ENCODE measurements around the gene SEC14L1.

The SEC14L1 gene

DNA sequence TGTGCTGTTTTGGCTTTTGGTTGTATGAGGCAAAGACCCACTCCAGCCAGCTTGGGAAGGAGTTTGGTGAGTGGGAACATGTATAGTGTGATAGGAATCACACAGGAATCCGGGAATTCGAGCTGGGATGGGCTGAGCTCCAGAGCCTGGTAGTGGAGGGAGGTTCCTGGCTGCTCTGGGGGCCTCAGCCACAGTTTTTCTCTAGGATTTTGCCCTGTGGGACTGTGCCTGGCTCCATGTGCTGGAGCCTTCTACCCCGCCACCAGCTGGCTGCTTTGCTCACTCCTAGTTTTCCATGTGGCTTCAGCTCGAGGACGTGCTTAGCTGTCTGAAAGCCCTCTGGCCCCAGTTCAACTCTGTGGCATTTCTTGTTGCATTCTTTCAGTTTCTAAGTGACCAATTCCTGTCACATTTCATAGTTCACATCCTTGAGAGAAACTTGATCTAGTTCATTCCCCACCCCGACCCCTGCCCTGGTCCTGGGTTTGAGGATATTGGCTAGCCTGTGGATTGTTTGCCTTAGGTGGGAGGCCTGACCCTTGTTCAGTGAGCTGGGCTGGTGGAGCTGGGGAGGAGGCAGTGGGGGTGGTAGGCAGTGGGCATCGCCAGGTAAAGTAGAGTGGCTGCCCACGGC lies 5.0 kb downstream of the SEC14L1 start:
- Mint-ChIP-seq H3K36me3 (ENCODE audit: low read depth) (peaks cover 63% of the 10 kb centered on the region), H3K27me3 (ENCODE audit: low read depth) (no peaks in the 10 kb centered on the region), H3K9me3 (no peaks in the 10 kb centered on the region), H3K4me3 (peak overlapping the region; percentile 33 to 67 (median 58)), H3K27ac (peak overlapping the region; percentile 78 to 92 (median 82)), H3K4me1 (peaks cover 74% of the 10 kb centered on the region)
- TF ChIP-seq, protein P1, sequence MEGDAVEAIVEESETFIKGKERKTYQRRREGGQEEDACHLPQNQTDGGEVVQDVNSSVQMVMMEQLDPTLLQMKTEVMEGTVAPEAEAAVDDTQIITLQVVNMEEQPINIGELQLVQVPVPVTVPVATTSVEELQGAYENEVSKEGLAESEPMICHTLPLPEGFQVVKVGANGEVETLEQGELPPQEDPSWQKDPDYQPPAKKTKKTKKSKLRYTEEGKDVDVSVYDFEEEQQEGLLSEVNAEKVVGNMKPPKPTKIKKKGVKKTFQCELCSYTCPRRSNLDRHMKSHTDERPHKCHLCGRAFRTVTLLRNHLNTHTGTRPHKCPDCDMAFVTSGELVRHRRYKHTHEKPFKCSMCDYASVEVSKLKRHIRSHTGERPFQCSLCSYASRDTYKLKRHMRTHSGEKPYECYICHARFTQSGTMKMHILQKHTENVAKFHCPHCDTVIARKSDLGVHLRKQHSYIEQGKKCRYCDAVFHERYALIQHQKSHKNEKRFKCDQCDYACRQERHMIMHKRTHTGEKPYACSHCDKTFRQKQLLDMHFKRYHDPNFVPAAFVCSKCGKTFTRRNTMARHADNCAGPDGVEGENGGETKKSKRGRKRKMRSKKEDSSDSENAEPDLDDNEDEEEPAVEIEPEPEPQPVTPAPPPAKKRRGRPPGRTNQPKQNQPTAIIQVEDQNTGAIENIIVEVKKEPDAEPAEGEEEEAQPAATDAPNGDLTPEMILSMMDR (IDR thresholded peaks at IDR 0.05; ENCODE audit: unreplicated experiment in 3 of 3): no peak

DNA sequence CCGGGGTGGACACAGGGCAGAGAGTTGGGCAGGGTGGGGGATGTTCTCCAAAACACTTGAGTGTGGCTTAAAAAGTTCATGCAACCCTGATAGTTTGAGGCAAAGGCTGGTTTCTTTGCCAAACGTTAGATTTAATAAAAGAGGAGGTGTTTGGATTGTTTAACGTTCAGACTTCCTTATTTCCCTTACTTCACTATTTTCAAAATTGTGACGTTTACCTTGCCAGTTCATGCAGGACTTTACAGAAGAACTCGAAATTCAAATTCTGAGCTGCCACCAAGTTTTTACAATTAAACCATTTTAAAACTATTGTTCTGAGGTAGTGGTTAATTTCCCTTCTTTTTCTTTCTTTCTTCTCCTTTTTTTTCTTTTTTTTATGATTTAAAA lies 5.5 kb downstream of the SEC14L1 start:
- TF ChIP-seq, protein P1 (IDR thresholded peaks at IDR 0.05; ENCODE audit: unreplicated experiment in 3 of 3): no peak
- no peaks in the 10 kb centered on the region for H3K9me3 Mint-ChIP-seq
- H3K27ac Mint-ChIP-seq: peak overlapping the region; percentile 43 to 92 (median 82)
- H3K4me1 Mint-ChIP-seq: peaks cover 79% of the 10 kb centered on the region
- peaks cover 67% of the 10 kb centered on the region for H3K36me3 Mint-ChIP-seq (ENCODE audit: low read depth)
- no peaks in the 10 kb centered on the region for H3K27me3 Mint-ChIP-seq (ENCODE audit: low read depth)
- peak overlapping the region; percentile 27 to 67 (median 57) for H3K4me3 Mint-ChIP-seq

DNA sequence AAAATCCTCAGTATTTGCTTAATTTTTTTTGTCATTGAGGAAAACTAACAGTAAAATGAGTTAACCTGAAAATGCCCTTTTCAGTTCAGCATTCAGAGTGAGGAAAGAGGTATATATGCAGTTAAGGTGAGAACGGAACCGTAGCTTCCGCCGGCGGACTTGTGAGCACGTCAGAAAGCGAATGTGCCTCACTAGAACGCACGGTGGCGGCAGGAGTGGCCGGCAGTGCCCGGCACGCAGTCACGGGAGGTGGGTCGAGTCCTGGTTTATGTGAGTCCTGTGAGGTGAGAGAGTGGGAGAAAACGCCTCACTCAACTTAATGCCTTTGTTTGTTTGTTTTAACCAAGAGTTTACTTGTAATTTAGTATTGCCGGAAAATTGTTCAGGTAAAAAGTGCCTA lies 6.1 kb downstream of the SEC14L1 start:
- peak overlapping the region; percentile 15 to 66 (median 42) for H3K4me3 Mint-ChIP-seq
- peaks cover 67% of the 10 kb centered on the region for H3K36me3 Mint-ChIP-seq (ENCODE audit: low read depth)
- TF ChIP-seq, protein P1 (IDR thresholded peaks at IDR 0.05; ENCODE audit: unreplicated experiment in 3 of 3): peak in 2 of 3 experiments; percentile 31 to 34
- no peaks in the 10 kb centered on the region for H3K9me3 Mint-ChIP-seq
- peak overlapping the region; percentile 12 to 92 (median 32) for H3K27ac Mint-ChIP-seq
- H3K4me1 Mint-ChIP-seq: peaks cover 78% of the 10 kb centered on the region
- no peaks in the 10 kb centered on the region for H3K27me3 Mint-ChIP-seq (ENCODE audit: low read depth)

DNA sequence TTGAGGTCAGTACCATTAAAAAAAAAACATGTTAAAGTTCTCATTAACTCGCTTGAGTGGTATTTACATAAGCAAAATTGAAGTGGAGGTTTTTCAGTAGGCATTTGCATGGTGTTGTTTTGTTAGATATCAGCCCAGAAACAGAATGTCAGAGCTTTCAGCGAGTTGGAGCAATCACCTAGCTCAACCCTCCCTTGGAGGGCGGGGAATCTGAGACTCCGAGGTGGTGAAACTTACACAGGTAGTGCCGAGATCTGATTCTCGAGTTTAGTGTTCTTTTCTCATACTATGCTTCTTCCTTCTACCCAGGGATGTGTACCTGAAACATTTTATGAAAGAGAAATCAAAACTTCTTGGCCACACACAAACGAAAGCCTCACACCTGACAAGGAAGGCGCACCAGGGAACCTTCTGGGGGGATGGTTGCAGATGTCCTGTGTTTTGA lies 6.6 kb downstream of the SEC14L1 start:
- TF ChIP-seq, protein P1 (IDR thresholded peaks at IDR 0.05; ENCODE audit: unreplicated experiment in 3 of 3): no peak
- Mint-ChIP-seq H3K36me3 (ENCODE audit: low read depth) (peaks cover 67% of the 10 kb centered on the region), H3K9me3 (no peaks in the 10 kb centered on the region), H3K4me1 (peaks cover 74% of the 10 kb centered on the region), H3K4me3 (peak overlapping the region; percentile 15 to 66 (median 42)), H3K27me3 (ENCODE audit: low read depth) (no peaks in the 10 kb centered on the region), H3K27ac (peak overlapping the region; percentile 12 to 92 (median 32))

DNA sequence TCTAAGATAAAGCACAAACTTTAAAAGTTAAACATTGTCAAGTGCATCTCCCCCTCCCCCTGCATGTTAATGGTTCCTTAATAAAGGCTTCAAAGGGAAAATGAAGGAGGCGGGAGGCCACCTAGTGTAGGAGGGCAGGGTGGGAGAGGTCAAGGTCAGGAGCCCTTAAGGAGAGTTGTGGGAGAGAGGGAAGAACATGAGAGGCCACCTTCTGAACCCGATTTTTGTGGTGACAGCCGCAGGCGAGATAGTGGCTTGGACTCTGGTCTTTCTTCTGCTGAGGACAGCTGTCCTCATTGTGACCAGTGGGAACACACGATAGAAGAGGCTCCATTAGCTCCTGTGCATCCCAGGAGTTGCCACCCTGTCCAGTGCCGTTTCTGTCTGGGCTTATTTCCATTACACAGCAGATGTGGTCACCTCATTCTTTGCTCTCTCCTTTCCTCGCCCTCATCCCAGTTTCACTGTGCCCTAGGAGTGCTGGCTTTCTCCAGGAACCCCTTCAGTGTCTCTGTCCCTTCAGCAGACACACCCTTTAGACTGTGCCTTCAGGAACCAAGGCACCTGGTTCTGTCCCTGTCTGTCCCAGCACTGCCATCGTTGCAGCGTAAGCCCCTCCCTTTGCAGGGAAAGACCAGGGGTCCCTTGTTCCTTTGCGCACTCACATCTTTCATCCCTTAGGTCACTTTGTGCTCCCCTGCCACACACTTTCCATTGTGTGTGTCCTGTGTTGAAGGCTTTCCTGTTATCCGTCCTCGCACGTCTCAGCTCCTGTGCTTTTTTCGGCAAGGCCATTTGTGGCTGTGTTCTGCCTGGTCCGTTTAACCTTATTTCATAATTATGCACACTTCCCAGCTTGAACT lies 7.5 kb downstream of the SEC14L1 start:
- Mint-ChIP-seq H3K4me1 (peaks cover 75% of the 10 kb centered on the region), H3K9me3 (no peaks in the 10 kb centered on the region), H3K4me3 (peak overlapping the region in 2 of 3 experiments; percentile 4 to 45), H3K27me3 (ENCODE audit: low read depth) (no peaks in the 10 kb centered on the region), H3K36me3 (ENCODE audit: low read depth) (peaks cover 65% of the 10 kb centered on the region), H3K27ac (peak overlapping the region; percentile 12 to 92 (median 32))
- TF ChIP-seq, protein P1 (IDR thresholded peaks at IDR 0.05; ENCODE audit: unreplicated experiment in 3 of 3): no peak

Measured in nephron (organoid).